DMS114 treated with DMSO at 0.1 percent for 48 hours (cell line): Measurements from ENCODE around the gene PRLR.
"Not testable (repeated sequence)": the region's sequence is repeated elsewhere in the genome, so short reads cannot be mapped to it uniquely, and the experiment has no call there.

Experiments
- DNase-seq: peaks from one replicate; lab custom pipeline; 2025; ENCODE audit not compliant: unreplicated experiment; lab: John Stamatoyannopoulos, UW

PRLR gene

GRCh38 chr5:35045280-35045679 is 185.0 kb downstream of the PRLR start:
- no peak for DNase-seq

- no peak for DNase-seq
Measured at GRCh38 chr5:35044649-35045048, 185.6 kb downstream of the PRLR start.

DNA sequence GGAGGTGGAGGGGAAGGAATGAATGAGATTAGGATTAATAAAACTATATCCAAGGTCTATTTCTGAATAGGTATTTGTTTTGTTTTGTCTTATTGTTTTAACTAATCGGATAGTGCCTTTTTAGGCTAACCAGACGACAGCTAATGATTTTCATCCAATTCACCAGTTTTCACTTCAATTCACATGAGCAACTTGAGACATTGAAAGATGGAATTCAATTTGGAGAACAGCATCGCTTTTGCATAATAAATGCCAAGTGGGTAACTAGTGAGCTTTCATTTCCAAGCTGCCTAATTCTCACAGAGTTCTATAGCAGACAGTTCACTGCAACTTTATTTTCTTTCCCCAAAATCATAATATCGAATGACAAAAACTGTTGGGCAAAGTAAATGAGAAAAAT is 187.5 kb downstream of the PRLR start:
- no peak for DNase-seq

DNA sequence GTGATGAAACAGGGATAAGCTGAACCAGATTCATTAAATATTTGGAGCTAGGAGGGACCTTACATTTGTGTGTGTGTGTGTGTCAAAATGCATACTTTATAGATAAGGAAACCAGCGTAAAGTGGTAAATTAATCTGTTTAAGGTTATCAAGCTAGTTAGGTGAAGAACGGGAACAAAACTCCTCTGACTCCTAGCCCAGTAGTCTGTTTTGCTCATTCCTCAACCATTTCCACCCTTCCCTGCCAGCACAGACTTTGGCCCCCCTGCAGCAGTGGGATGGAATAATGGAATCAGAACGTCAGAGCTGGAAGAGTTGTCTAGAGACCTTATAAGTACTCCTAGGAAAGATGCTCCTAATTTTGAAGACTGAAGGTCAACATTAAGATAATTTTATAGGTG is 189.0 kb downstream of the PRLR start:
- DNase-seq = no peak

DNA sequence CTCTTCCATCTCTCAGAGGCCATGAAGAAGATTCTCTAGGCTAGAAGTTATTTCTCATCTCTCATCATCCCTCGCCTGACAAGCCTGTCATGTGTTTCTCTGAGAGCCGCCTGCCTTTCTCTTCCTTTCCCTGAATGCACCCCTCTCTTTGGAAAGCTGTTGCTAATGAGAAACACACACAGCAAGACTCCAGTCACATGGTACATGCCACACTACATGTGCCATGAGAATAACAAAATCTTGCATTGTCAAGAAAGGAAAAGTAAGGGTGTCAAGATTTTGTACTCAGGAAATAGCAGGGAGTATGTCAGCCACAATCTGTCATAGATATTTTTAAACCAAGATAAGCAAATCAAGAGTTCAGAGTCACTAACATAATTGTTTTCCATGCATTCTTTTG is 191.4 kb downstream of the PRLR start:
- no peak for DNase-seq

GRCh38 chr5:35036536-35036935 is 193.8 kb downstream of the PRLR start:
- DNase-seq = no peak

- not testable (repeated sequence) for DNase-seq
Measured at GRCh38 chr5:35035929-35036328, 194.4 kb downstream of the PRLR start.

GRCh38 chr5:35035271-35035670 is 195.0 kb downstream of the PRLR start:
- DNase-seq = no peak

GRCh38 chr5:35032356-35032755 is 197.9 kb downstream of the PRLR start:
- no peak for DNase-seq

DNA sequence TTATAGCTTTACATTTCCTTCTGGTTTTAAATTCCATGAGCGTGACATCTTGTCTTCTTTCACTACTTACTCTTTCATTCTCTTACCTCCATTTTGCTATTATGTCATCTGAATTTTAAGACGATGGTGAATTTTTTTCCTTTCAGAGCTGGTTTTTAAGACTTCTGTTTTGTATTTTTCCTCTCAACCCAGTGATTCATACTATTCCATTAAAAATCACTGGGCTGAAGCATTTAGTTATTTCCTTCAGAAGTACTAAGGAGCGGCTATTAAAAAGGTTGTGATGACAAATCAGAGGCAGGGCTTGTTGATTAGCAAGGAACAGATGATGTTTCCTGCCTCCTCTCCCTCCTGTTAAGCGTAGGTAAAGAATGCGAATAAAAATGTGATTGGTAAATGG is 199.0 kb downstream of the PRLR start:
- DNase-seq = no peak

- DNase-seq = no peak
Measured at GRCh38 chr5:35030426-35031100, 199.7 kb downstream of the PRLR start.

DNA sequence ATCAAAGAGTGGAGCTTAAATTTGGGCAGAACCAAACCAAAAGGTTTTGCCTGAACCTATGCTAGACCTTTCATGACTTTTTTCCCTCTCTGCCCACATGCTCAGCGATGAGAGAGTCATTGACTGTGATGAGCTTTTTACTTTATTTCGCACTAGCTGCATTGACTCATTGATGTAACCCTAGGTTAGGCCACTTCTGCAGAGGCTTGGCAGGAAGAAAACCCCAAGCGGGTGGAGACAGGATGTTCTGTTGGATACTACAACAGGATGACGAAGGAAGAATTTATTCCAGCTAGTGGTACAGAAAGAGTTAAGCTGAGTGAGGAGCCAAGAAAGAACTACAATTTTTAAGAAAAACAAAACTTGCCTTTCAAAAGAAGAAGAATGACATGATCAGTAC is 201.0 kb downstream of the PRLR start:
- no peak for DNase-seq

GRCh38 chr5:35026941-35027340 is 203.3 kb downstream of the PRLR start:
- DNase-seq = no peak

- no peak for DNase-seq
Measured at GRCh38 chr5:35026280-35026840, 203.9 kb downstream of the PRLR start.

DNA sequence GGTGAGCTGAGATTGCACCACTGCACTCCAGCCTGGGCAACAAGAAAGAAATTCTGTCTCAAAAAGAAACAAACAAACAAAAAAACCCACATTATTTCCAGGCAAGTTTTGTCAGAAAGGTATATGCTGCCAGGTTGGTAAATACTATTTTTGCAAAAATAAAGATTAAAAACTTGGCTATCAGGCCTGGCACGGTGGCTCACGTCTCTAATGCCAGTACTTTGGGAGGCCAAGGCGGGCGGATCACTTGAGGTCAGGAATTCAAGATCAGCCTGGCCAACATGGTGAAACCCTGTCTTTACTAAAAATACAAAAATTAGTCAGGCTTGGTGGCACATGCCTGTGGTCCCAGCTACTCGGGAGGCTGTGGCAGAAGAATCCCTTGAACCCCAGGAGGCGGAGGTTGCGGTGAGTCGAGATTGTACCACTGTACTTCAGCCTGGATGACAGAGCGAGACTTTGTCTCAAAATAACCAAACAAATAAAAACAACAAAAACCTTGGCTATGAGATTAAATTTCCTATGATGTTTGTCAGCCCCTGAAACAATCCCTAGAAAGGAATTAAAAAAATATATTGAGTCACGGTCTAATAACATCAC is 205.3 kb downstream of the PRLR start:
- DNase-seq = no peak

GRCh38 chr5:35023391-35024178 is 206.7 kb downstream of the PRLR start:
- DNase-seq = no peak

GRCh38 chr5:35016174-35017051 is 213.9 kb downstream of the PRLR start:
- DNase-seq = no peak

DNA sequence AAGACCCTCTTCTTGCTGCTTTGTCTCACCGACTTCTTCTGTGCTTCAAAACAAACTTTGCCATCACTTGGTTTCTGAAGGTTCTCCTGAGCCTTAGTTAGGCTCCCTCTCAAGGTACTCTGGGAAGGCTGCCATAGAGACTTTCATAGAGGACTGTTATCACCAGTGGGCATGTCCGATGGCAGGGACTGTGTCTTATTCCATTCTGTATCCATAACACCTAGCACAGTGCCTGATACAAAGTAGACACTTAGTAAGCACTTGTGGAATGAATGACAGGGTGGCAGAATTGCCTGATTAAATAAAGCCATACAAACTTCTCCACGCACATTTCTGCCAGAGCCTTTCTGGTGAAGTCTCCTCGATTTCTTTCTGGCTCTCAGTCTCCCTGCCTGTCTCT is 215.2 kb downstream of the PRLR start:
- DNase-seq = no peak

GRCh38 chr5:35012796-35013195 is 217.5 kb downstream of the PRLR start:
- no peak for DNase-seq

DNA sequence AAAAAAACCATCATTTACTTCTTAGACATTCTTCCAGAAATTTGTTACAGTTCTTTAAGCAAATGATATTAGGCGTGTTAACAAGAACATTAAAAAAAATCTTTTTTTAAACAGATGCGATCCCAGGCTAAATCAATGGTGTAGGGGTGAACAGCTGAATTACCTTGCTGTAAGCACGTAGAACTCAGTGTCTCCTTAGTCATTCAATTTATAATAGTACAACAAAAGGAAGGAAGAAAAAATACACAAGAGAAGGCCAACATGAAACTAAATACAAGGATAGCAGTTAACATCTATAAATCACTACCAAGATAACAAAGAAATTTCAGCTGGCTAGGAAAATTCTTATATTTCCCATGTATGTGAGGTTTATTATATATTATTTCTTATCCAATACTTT is 217.9 kb downstream of the PRLR start:
- no peak for DNase-seq

- DNase-seq = no peak
Measured at GRCh38 chr5:35010676-35011075, 219.6 kb downstream of the PRLR start.
